K562 (cell line): ENCODE measurements around the gene PIGC. TPM values are rescaled to one million over a fixed set of nuclear protein-coding genes. Genes with fewer than 3 reads are reported as not detected.

Experiments used
- ATAC-seq: fragments of 200-7000 bp; cut with Tn5 transposase; 3 replicates; pipeline ENCODE4 v1.9.1; 2020; ENCODE audit warnings: moderate library complexity
- BruUV-seq: library from RNA; stranded (reverse); fragments of 400-500 nt; replicated peaks from 2 replicates; lab custom pipeline; 2021; lab: Mats Ljungman, UMichigan
- CTCF ChIA-PET: fragments of 300-600 bp; formaldehyde crosslinking; extraction: SDS; loops from one replicate; lab custom pipeline; 2021; ENCODE audit warnings: low intra/inter-chr PET ratio; lab: Yijun Ruan, JAX
- POLR2A ChIA-PET: fragments of 300-600, 350-650 bp; sonication (Branson Sonifier 250); formaldehyde crosslinking; extraction: SDS; loops from one replicate; lab custom pipeline; 2021; ENCODE audit warnings: antibody characterized with exemption, inconsistent platforms; lab: Yijun Ruan, JAX
- DNase-seq, 4 experiments: peaks; one replicate each; pipeline versions ENCODE4 v3.0.0 to v3.0.0-alpha.2; 2011 to 2018; ENCODE audit warnings: low spot score in 3 of 4, mixed read lengths in 3 of 4; ENCODE audit errors: extremely low read depth in 1 of 4
- FAIRE-seq: peaks from 2 replicates; lab custom pipeline; 2011; peaks lifted over from hg19 to GRCh38; lab: Jason Lieb, UNC
- H2AFZ ChIP-seq: 2 replicates; pipeline ENCODE4 v1.6.0; 2011; ENCODE audit warnings: low read depth, low read length, control low read depth, inconsistent platforms
- H3K27ac ChIP-seq: fragments of 200-600 bp; 3 replicates; pipeline ENCODE4 v1.8.0; 2011; ENCODE audit warnings: low read depth, mild to moderate bottlenecking, control low read depth, inconsistent platforms, low read length, moderate library complexity, mixed read lengths; ENCODE audit errors: extremely low read depth
- H3K27me3 ChIP-seq, 2 experiments: fragments of 300-600 bp in 1 of 2; 2 replicates in 1 of 2; 3 replicates in 1 of 2; pipeline versions ENCODE4 v1.6.0 to v1.8.0; 2011; ENCODE audit warnings: inconsistent platforms in 2 of 2, low read length in 2 of 2, mild to moderate bottlenecking in 1 of 2, mixed read lengths in 1 of 2, moderate library complexity in 1 of 2; ENCODE audit not compliant: control insufficient read depth in 2 of 2, insufficient read depth in 2 of 2
- H3K36me3 ChIP-seq: fragments of 300-600 bp; 3 replicates; pipeline ENCODE4 v1.8.0; 2011; ENCODE audit warnings: mild to moderate bottlenecking, low read length, inconsistent platforms; ENCODE audit not compliant: control insufficient read depth, insufficient read depth
- H3K4me1 ChIP-seq, 2 experiments: fragments of 200-600 bp in 1 of 2; replicated peaks in 1 of 2; 2 replicates in 1 of 2; 3 replicates in 1 of 2; pipeline versions ENCODE4 v1.5.1 to v1.8.0; 2011; ENCODE audit warnings: inconsistent platforms in 2 of 2, low read length in 2 of 2, mild to moderate bottlenecking in 1 of 2, mixed read lengths in 1 of 2, moderate library complexity in 1 of 2; ENCODE audit not compliant: control insufficient read depth in 2 of 2, insufficient read depth in 2 of 2
- H3K4me2 ChIP-seq: 2 replicates; pipeline ENCODE4 v1.6.1; 2011; ENCODE audit warnings: low read length, control low read depth, inconsistent platforms, mixed read lengths; ENCODE audit not compliant: insufficient read depth
- H3K4me3 ChIP-seq: fragments of 200-600 bp; sonication (generic), shearing (Covaris generic); 2 replicates; pipeline ENCODE4 v1.5.1; 2016; ENCODE audit warnings: control low read depth, inconsistent platforms
- H3K79me2 ChIP-seq: fragments of 200-600 bp; 3 replicates; pipeline ENCODE4 v1.8.0; 2011; ENCODE audit warnings: low read length, inconsistent platforms; ENCODE audit not compliant: control insufficient read depth, insufficient read depth
- H3K9ac ChIP-seq, 2 experiments: 2 replicates each; pipeline versions ENCODE4 v1.6.0 to v1.6.1; 2011; ENCODE audit warnings: low read depth in 2 of 2, low read length in 2 of 2, control low read depth in 1 of 2, inconsistent platforms in 1 of 2, mild to moderate bottlenecking in 1 of 2, mixed read lengths in 1 of 2; ENCODE audit not compliant: insufficient read depth in 1 of 2
- H3K9me1 ChIP-seq: one replicate; pipeline ENCODE4 v1.6.0; 2011; ENCODE audit warnings: inconsistent platforms, mild to moderate bottlenecking, low read length, moderate library complexity; ENCODE audit not compliant: control insufficient read depth, insufficient read depth
- H3K9me3 ChIP-seq: replicated peaks from 2 replicates; pipeline ENCODE4 v1.5.1; 2011; ENCODE audit warnings: low read depth, low read length, inconsistent platforms; ENCODE audit not compliant: control insufficient read depth, insufficient read depth
- H4K20me1 ChIP-seq: replicated peaks from 2 replicates; pipeline ENCODE4 v1.6.1; 2011; ENCODE audit warnings: low read length, inconsistent platforms, mixed read lengths; ENCODE audit not compliant: control insufficient read depth, insufficient read depth
- BMI1 ChIP-seq: fragments of 150-350 bp; IDR thresholded peaks from 2 replicates; pipeline ENCODE4 v1.6.1; 2014; ENCODE audit warnings: low read length
- CTCF ChIP-seq, 3 experiments: IDR thresholded peaks in 2 of 3; conservative IDR thresholded peaks in 1 of 3; 2 replicates each; pipeline ENCODE4 v1.5.1; 2011 to 2012; ENCODE audit warnings: low read length in 3 of 3, mild to moderate bottlenecking in 3 of 3, control low read depth in 2 of 3, improper control_type of control experiment in 1 of 3, inconsistent platforms in 1 of 3, low read depth in 1 of 3, mixed read lengths in 1 of 3, moderate library complexity in 1 of 3; ENCODE audit not compliant: insufficient read depth in 2 of 3
- FOXK2 ChIP-seq, 2 experiments: fragments of 450-650 bp; IDR thresholded peaks in 1 of 2; conservative IDR thresholded peaks in 1 of 2; 2 replicates each; pipeline ENCODE4 v1.6.1; 2016; ENCODE audit warnings: low read depth in 2 of 2, mild to moderate bottlenecking in 1 of 2
- HMBOX1 ChIP-seq: sonication (generic); IDR thresholded peaks from 2 replicates; pipeline ENCODE4 v1.6.1; 2016
- KLF10 ChIP-seq: fragments of 250-450 bp; sonication (Bioruptor Pico); IDR thresholded peaks from 2 replicates; pipeline ENCODE4 v1.6.1; 2021; ENCODE audit warnings: matching md5 sums
- L3MBTL2 ChIP-seq: fragments of 450-650 bp; IDR thresholded peaks from 2 replicates; pipeline ENCODE4 v1.6.1; 2016; ENCODE audit warnings: mild to moderate bottlenecking, moderate library complexity
- MYBL2 ChIP-seq, 2 experiments: fragments of 450-650 bp in 1 of 2; sonication (generic) in 1 of 2; formaldehyde crosslinking in 1 of 2; IDR thresholded peaks; 2 replicates each; pipeline versions ENCODE4 v1.6.1 to v1.8.1; 2017 to 2022; ENCODE audit warnings: borderline replicate concordance in 1 of 2, inconsistent platforms in 1 of 2, low read depth in 1 of 2, mild to moderate bottlenecking in 1 of 2, missing genetic modification reagents in 1 of 2, moderate library complexity in 1 of 2
- NFRKB ChIP-seq: fragments of 450-650 bp; IDR thresholded peaks from 2 replicates; pipeline ENCODE4 v1.6.1; 2016; ENCODE audit warnings: low read depth
- PKNOX1 ChIP-seq: fragments of 450-650 bp; IDR thresholded peaks from 2 replicates; pipeline ENCODE4 v1.6.1; 2016
- RAD21 ChIP-seq, 2 experiments: fragments of 250-450 bp in 1 of 2; fragments of 450-650 bp in 1 of 2; sonication (Bioruptor Pico) in 1 of 2; formaldehyde crosslinking in 1 of 2; IDR thresholded peaks in 1 of 2; conservative IDR thresholded peaks in 1 of 2; 2 replicates each; pipeline versions ENCODE4 v1.4.0 to v1.8.0; 2020 to 2022; ENCODE audit warnings: mild to moderate bottlenecking in 2 of 2, moderate library complexity in 1 of 2
- RB1 ChIP-seq: fragments of 450-650 bp; IDR thresholded peaks from 2 replicates; pipeline ENCODE4 v1.6.1; 2017; ENCODE audit warnings: low read depth, mild to moderate bottlenecking
- SMARCE1 ChIP-seq: fragments of 450-650 bp; IDR thresholded peaks from 2 replicates; pipeline ENCODE4 v1.7.1; 2016; ENCODE audit warnings: mild to moderate bottlenecking
- SMC3 ChIP-seq: conservative IDR thresholded peaks from 2 replicates; pipeline ENCODE4 v1.6.1; 2011; ENCODE audit warnings: low read depth, low read length, improper control_type of control experiment; ENCODE audit not compliant: insufficient read depth
- SPI1 ChIP-seq: IDR thresholded peaks from 2 replicates; pipeline ENCODE4 v1.6.1; 2011; ENCODE audit warnings: low read depth, low read length, control low read depth, borderline replicate concordance
- STAT5B ChIP-seq: fragments of 250-450 bp; sonication (Bioruptor Pico); IDR thresholded peaks from 2 replicates; pipeline ENCODE4 v1.8.0; 2021; ENCODE audit warnings: mild to moderate bottlenecking, inconsistent platforms
- TCF7L2 ChIP-seq: fragments of 150-350 bp; IDR thresholded peaks from 2 replicates; pipeline ENCODE4 v1.6.1; 2016; ENCODE audit warnings: low read depth, mild to moderate bottlenecking, low read length, moderate library complexity
- ZNF830 ChIP-seq: fragments of 250-450 bp; sonication (Bioruptor Pico); IDR thresholded peaks from 2 replicates; pipeline ENCODE4 v1.5.0; 2021; ENCODE audit warnings: mild to moderate bottlenecking
- WGBS: fragments of 100-300 bp; shearing (Covaris generic); methylation state at CpG from one replicate; pipeline ENCODE4 v1.1.6; 2016; ENCODE audit warnings: low coverage, mixed read lengths; ENCODE audit not compliant: insufficient coverage; ENCODE audit errors: missing lambda C conversion rate; 5-methylcytosine and 5-hydroxymethylcytosine counted together
- in situ Hi-C: fragments of 300-500 bp; cut with MboI; formaldehyde crosslinking; loops from 4 replicates; pipeline ENCODE4 v1.15.0; 2018; ENCODE audit warnings: inconsistent platforms, mixed read lengths
- intact Hi-C: fragments of 100-400 bp; cut with micrococcal nuclease; formaldehyde crosslinking; loops from 2 replicates; pipeline ENCODE4 v1.14.2; 2022
- polyA plus RNA-seq, 8 experiments: library from polyadenylated mRNA; depleted of rRNA in 4 of 8; stranded (reverse) in 5 of 8; unstranded in 3 of 8; fragments of >200 nt; fragmentation: Nextera tagmentation in 2 of 8; fragmentation: Illumina TruSeq in 1 of 8; extraction: Ambion mirVana in 2 of 8; extraction: Trizol in 1 of 8; gene quantifications; 2 replicates each; pipeline versions ENCODE4 v1.2.1 to v1.2.3, GENCODE V29; 2011 to 2014; ENCODE audit warnings: inconsistent platforms in 1 of 8, missing spikeins in 1 of 8
- total RNA-seq, 7 experiments: library from RNA; depleted of rRNA in 6 of 7; stranded (reverse); fragments of >200 nt in 6 of 7; fragmentation: Illumina TruSeq in 2 of 7; extraction: Trizol in 2 of 7; gene quantifications; 2 replicates each; pipeline versions ENCODE4 v1.2.1 to v1.2.3, GENCODE V29; 2011 to 2021; ENCODE audit warnings: low replicate concordance in 1 of 7

The PIGC gene
- total and polyA plus RNA-seq, 9 of the 15 experiments (the other 6 are each of a cell fraction or from before 2014, with no cell fraction given): 30.5 to 97.9 (median 54.7) TPM

- no TSS peak for BruUV-seq
- H3K9ac ChIP-seq: no peak overlapping the region
- no peak overlapping the region for H3K4me2 ChIP-seq
- ChIA-PET POLR2A (interaction anchor here (0.7 kb wide), 1 partner anchor 236 kb away, joined by 3 read pairs; no protein-coding TSS in a partner anchor), CTCF (interaction anchor here (0.6 to 2.1 kb wide), 9 partner anchors 14 to 629 kb away, joined by 3 to 11 read pairs (median 3); partner anchors contain the start of gene PIGC)
- H3K27ac ChIP-seq: no peak overlapping the region
- no peak overlapping the region for H3K4me3 ChIP-seq
- no peak overlapping the region for H2AFZ ChIP-seq
- H3K79me2 ChIP-seq: no peaks in the 10 kb centered on the region
- peak; percentile 45 to 80 (median 55) for DNase-seq
- no peaks in the 10 kb centered on the region for H3K9me1 ChIP-seq
- no peaks in the 10 kb centered on the region for H4K20me1 ChIP-seq
- FAIRE-seq: peak; percentile 35
- no peaks in the 10 kb centered on the region for H3K9me3 ChIP-seq
- intact Hi-C loops: loop anchor here (1.0 to 10.0 kb wide), 5 partner anchors 15 to 785 kb away; partner anchors contain the start of genes PIGC and TNFSF4
- no peaks in the 10 kb centered on the region for H3K36me3 ChIP-seq
- WGBS: 8% methylated on average over 1 of the region's 1 CpG
- ATAC-seq: peak; percentile 82
- in situ Hi-C loops: no loop called here
- no peaks in the 10 kb centered on the region for H3K27me3 ChIP-seq
- peaks cover 0 to 25% of the 10 kb centered on the region in 2 experiments; a peak in 2 of 5 replicates for H3K4me1 ChIP-seq
- TF ChIP-seq RB1 (0 out of 2 replicates have a peak, but pooled peaks have one; percentile 42), SMARCE1 (no peak), MYBL2 (IDR thresholded peaks at IDR 0.05; ENCODE audit: low read depth) (0 out of 2 replicates have a peak, but pooled peaks have one; percentile 22), MYBL2 (CRISPR knock-in tag; IDR thresholded peaks at IDR 0.05; ENCODE audit: borderline replicate concordance) (no peak), TCF7L2 (no peak), SPI1 (0 out of 2 replicates have a peak, but pooled peaks have one; percentile 6), FOXK2 (conservative IDR thresholded peaks at IDR 0.05 in 1 of 2, IDR thresholded peaks at IDR 0.05 in 1 of 2; ENCODE audit: low read depth in 2 of 2) (peak in 1 of 2 experiments; percentile 60; a peak in 1 of 4 replicates), NFRKB (no peak), CTCF (IDR thresholded peaks at IDR 0.05 in 2 of 3, conservative IDR thresholded peaks at IDR 0.05 in 1 of 3; ENCODE audit: insufficient read depth in 2 of 3, low read depth in 1 of 3, low read length in 3 of 3) (peak; percentile 83 to 99 (median 94)), PKNOX1 (peak; percentile 43; the same call in 1 of the 2 replicates), L3MBTL2 (0 out of 2 replicates have a peak, but pooled peaks have one; percentile 31), BMI1 (no peak), HMBOX1 (0 out of 2 replicates have a peak, but pooled peaks have one; percentile 17), RAD21 (CRISPR knock-in tag; conservative IDR thresholded peaks at IDR 0.05 in 1 of 2, IDR thresholded peaks at IDR 0.05 in 1 of 2) (peak; percentile 93 to 99), KLF10 (no peak), STAT5B (CRISPR knock-in tag) (no peak), ZNF830 (CRISPR knock-in tag) (no peak), SMC3 (peak; percentile 84)
Measured at GRCh38 chr1:172429331-172430127, 14.3 kb downstream of the PIGC start.
